Esophagus (tissue), 2 donors: Measurements from ENCODE around the gene SLC5A4. TPM values are rescaled to one million over a fixed set of nuclear protein-coding genes. Genes with fewer than 3 reads are reported as not detected.
"Not testable (repeated sequence)": the region's sequence is repeated elsewhere in the genome, so short reads cannot be mapped to it uniquely, and the experiment has no call there.

Experiments used
- H3K27ac ChIP-seq, 2 donors: one replicate each; pipeline ENCODE4 v1.5.1; 2013; ENCODE audit warnings: low read depth in 2 of 2, mild to moderate bottlenecking in 2 of 2, inconsistent platforms in 1 of 2, low read length in 1 of 2, moderate library complexity in 1 of 2
- H3K27me3 ChIP-seq, 2 donors: one replicate each; pipeline ENCODE4 v1.6.1; 2013; ENCODE audit warnings: low read length in 2 of 2, control low read depth in 1 of 2, mild to moderate bottlenecking in 1 of 2; ENCODE audit not compliant: insufficient read depth in 2 of 2, control insufficient read depth in 1 of 2
- H3K36me3 ChIP-seq, 2 donors: one replicate each; pipeline ENCODE4 v1.6.1; 2013; ENCODE audit warnings: low read length in 1 of 2; ENCODE audit not compliant: control insufficient read depth in 2 of 2, insufficient read depth in 2 of 2
- H3K4me1 ChIP-seq, 2 donors: one replicate each; pipeline ENCODE4 v1.6.1; 2013; ENCODE audit warnings: low read length in 1 of 2; ENCODE audit not compliant: control insufficient read depth in 2 of 2, insufficient read depth in 2 of 2
- H3K4me3 ChIP-seq, 2 donors: one replicate each; pipeline ENCODE4 v1.5.1; 2013; ENCODE audit warnings: low read length in 2 of 2, mild to moderate bottlenecking in 2 of 2, low read depth in 1 of 2, moderate library complexity in 1 of 2
- H3K9me3 ChIP-seq, 2 donors: one replicate each; pipeline ENCODE4 v1.6.1; 2013; ENCODE audit warnings: mild to moderate bottlenecking in 2 of 2, low read depth in 1 of 2, low read length in 1 of 2, moderate library complexity in 1 of 2; ENCODE audit not compliant: control insufficient read depth in 2 of 2, insufficient read depth in 1 of 2
- WGBS, 2 donors: extraction: QIAGEN DNeasy Blood & Tissue Kit; methylation state at CpG; one replicate each; pipeline ENCODE4 v1.1.7; 2013; 5-methylcytosine and 5-hydroxymethylcytosine counted together
- polyA plus RNA-seq, 2 donors: library from polyadenylated mRNA; stranded (reverse); fragments of 200-250 nt; gene quantifications; one replicate each; pipeline ENCODE4 v1.2.3, GENCODE V29; 2013
- donor health status: healthy with polysubstance abuse.
- donor health status: Bipolar disorder and iron deficiency.

SLC5A4 gene
- polyA plus RNA-seq, 2 donors: 0.08 to 0.12 TPM

DNA sequence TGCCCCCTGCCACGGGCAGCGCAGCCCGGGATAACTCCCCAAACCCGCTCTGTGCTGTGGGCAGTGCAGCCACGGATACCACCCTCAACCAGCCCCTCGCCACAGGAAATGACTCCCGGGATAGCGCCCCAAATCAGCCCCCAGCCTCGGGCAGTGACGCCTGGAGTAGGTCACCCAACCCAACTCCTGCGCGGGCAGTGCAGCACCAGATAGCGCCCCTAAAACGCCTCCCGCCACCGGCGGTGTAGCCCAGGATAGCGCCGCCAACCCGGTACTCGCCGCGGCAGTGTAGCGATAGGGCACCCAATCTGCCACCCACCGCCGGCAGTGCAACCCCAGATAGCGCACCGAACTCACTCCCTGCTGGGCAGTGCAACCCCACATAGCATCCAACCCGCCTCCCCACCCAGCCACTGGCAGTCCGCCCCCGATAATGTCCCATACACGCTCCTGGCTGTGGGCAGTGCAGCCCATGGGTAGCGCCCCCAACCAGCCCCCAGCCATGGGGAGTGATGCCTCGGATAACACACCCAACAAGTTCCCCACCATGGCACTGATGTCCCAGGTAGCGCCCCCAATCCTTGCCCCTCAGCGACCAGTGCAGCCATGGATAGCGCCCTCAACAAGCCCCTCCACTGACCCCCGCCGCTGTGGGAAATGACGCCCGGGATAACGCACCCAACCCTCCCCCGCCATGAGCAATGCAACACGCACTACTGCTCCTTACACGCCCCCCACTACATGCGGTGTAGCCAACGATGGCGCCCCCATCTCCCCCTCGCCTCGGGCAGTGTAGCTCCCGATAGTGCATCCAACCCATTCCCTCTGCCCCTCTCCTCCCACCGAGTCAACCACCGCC lies 51.7 kb downstream of the SLC5A4 start:
- Histone ChIP-seq H3K36me3 (no peaks in the 10 kb centered on the region), H3K9me3 (peaks cover 0 to 3% of the 10 kb centered on the region in 2 donors), H3K4me1 (peaks cover 0 to 1% of the 10 kb centered on the region in 2 donors), H3K27ac (no peak overlapping the region), H3K27me3 (peaks cover 4% of the 10 kb centered on the region in 2 donors), H3K4me3 (no peak overlapping the region)
- WGBS, 2 donors: 23 to 51% methylated on average over 53 of the region's 53 CpGs

DNA sequence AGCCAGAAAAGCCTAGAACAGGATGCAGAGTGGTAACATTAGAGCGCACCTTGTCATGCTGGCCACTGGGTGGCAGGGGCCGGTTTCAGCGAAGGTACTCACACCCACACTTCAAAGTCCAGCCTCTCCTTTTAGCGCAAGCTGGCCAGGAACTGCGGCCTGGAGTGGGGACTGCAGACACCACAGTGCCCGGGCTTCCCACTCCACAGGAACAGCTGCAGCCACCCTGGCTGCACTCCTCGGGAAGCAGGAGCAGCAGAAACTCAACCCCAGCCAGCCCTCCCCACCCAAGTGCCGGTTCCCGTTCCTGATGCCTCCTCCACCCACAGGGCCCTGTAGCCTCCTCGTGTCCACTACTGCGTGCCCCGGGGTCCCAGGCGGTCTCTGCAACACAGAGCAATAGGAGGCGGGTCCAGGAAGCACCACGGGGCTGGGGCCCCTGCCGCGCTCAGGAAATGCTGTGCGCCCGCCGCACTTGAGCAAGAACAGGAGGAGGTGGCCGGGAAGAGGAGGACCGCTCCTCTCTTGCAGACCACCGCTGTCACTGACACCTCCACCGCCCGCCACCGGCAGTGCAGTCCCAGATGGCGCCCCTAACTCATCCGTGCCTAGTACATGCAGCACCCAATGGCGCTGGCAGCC lies 52.5 kb downstream of the SLC5A4 start:
- Histone ChIP-seq H3K4me1 (peaks cover 0 to 1% of the 10 kb centered on the region in 2 donors), H3K9me3 (peaks cover 0 to 3% of the 10 kb centered on the region in 2 donors), H3K27ac (no peak overlapping the region), H3K27me3 (peaks cover 4% of the 10 kb centered on the region in 2 donors), H3K4me3 (no peak overlapping the region), H3K36me3 (no peaks in the 10 kb centered on the region)
- 4 to 21% methylated on average over 22 to 29 of the region's 29 CpGs for WGBS, 2 donors

DNA sequence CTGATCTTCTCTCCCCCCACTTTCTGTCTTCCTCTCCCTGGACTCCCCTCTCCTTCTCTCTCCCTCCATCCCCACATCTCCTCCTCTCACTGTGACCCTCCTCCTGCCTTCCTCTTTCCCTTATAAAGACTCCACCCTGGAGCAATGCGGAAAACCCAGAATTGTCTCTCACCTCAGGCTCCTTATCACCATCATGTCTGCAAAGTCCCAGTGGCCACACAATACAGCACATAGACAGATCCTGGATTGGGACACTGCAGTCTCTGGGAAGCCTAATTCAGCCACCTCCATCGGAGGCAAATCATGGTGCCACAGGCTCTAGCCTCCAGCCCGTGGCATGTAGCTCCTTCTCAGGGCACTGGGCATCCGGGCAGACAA lies 53.0 kb downstream of the SLC5A4 start:
- Histone ChIP-seq H3K4me3 (no peak overlapping the region), H3K27ac (no peak overlapping the region), H3K9me3 (peaks cover 0 to 3% of the 10 kb centered on the region in 2 donors), H3K36me3 (no peaks in the 10 kb centered on the region), H3K27me3 (peaks cover 4% of the 10 kb centered on the region in 2 donors), H3K4me1 (peaks cover 0 to 1% of the 10 kb centered on the region in 2 donors)
- WGBS, 2 donors: 24 to 35% methylated on average over 4 of the region's 4 CpGs

DNA sequence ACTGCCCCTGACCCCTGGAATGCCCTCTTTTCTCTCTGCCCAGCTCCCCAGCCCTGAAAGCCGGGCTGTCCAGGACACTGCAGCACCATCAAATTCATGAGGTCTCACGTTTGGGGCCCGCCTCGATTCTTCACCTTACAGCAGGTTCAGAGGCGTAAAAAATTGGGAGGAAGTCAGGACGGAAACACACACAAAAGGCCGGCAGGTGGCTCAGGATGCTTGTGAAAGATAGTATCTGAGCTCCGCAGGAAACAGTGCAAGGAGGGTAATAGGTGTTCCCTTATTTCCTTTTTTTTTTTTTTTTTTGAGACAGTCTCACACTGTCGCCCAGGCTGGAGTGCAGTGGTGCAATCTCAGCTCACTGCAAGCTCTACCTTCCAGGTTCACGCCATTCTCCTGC lies 54.4 kb downstream of the SLC5A4 start:
- Histone ChIP-seq H3K36me3 (no peaks in the 10 kb centered on the region), H3K27ac (no peak overlapping the region), H3K27me3 (peaks cover 4% of the 10 kb centered on the region in 2 donors), H3K4me3 (no peak overlapping the region), H3K9me3 (peaks cover 0 to 3% of the 10 kb centered on the region in 2 donors), H3K4me1 (peaks cover 0 to 1% of the 10 kb centered on the region in 2 donors)
- WGBS, 2 donors: 66 to 69% methylated on average over 10 of the region's 10 CpGs

DNA sequence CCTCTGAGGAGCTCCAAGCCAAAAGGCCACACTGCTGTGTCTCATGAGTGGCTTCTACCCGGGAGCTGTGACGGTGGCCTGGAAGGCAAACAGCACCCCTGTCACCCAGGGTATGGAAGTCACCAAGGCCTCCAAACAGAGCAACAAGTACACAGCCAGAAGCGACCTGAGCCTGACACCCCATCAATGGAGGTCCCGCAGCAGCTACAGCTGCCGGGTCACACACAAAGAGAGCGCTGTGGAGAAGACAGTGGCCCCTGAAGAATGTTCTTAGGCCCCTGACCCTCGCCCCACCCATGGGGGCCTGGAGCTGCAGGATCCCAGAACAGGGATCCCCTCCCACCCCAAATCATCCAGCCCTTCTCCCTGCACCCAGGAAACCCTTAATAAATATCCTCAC lies 55.2 kb downstream of the SLC5A4 start:
- no peak overlapping the region for H3K27ac ChIP-seq
- H3K9me3 ChIP-seq: peaks cover 0 to 3% of the 10 kb centered on the region in 2 donors
- no peaks in the 10 kb centered on the region for H3K36me3 ChIP-seq
- H3K4me3 ChIP-seq: no peak overlapping the region
- WGBS, 2 donors: 82 to 83% methylated on average over 7 of the region's 7 CpGs
- H3K4me1 ChIP-seq: peaks cover 0 to 1% of the 10 kb centered on the region in 2 donors
- peaks cover 4% of the 10 kb centered on the region in 2 donors for H3K27me3 ChIP-seq

DNA sequence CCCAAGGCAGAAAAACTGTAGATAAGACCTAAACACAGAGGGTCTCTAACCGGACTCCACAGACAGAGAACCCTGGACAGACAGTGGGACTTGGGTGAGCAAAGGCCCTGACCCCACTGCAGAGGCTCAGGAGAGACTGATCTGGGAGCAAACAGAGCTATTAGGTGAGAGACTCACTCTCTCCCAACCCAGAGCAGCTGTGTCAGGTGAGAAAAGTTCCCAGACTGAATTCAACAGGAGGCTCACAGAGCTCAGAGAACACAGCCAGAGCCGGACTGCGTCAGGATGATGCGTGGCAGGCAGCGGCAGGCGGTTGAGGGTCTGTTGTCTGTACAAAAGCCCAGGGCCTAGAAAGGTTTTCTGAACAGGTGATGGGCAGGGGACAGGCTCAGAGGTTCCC lies 55.8 kb downstream of the SLC5A4 start:
- Histone ChIP-seq H3K27me3 (peaks cover 4% of the 10 kb centered on the region in 2 donors), H3K36me3 (no peaks in the 10 kb centered on the region)
- WGBS, 2 donors: 91 to 92% methylated on average over 6 of the region's 6 CpGs

DNA sequence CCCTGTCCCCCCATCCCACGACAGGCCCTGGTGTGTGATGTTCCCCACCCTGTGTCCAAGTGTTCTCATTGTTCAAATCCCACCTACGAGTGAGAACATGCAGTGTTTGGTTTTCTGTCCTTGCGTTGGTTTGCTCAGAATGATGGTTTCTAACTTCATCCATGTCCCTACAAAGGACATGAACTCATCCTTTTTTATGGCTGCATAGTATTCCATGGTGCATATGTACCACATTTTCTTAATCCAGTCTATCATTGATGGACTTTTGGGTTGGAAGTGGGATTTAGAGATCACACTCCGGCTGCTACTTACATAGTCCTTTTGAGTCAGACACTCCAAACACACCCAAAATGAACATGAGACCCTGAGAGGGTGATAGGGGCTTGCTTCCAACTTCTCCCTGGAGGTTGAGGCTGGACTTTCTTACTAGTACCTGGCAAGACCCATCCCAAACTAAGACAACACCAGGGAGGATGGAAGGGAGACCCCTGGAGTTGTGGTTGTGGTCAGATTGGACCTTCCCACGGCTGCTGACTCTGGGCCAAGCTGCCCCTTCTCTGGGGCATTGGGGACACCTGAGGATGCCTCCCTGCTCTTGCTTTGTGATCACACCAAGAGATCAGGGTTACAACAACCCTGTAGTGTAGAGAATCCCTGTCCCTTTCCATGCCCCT lies 57.5 kb downstream of the SLC5A4 start:
- H3K27me3 ChIP-seq, H3K27ac ChIP-seq, H3K4me1 ChIP-seq, H3K4me3 ChIP-seq, H3K36me3 ChIP-seq, H3K9me3 ChIP-seq: not testable (repeated sequence)
- WGBS, 2 donors: 76 to 88% methylated on average over 5 of the region's 5 CpGs

More for the DNA sequence above, 55.8 kb downstream of the SLC5A4 start:
- no peak overlapping the region for H3K27ac ChIP-seq
- H3K4me1 ChIP-seq: no peaks in the 10 kb centered on the region
- no peak overlapping the region for H3K4me3 ChIP-seq
- peaks cover 0 to 3% of the 10 kb centered on the region in 2 donors for H3K9me3 ChIP-seq

DNA sequence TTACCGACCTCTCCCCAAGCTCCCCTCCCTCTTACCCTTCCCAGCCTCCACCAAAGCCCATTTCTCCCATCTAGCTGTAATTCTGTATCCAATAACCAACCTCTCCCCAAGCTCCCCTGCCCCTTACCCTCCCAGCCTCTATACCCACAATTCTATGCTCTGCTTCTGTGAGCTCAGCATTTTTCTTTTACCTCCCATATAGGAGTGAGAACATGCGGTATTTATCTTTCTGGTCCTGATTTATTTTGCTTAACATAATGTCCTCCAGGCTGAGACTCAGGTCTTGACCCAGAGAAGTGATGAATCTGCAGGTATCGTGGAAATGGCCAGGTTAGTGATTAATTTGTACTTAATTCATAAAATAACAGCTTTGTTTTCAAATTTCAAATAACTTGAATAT lies 59.2 kb downstream of the SLC5A4 start:
- not testable (repeated sequence) for H3K27ac ChIP-seq, H3K27me3 ChIP-seq, H3K9me3 ChIP-seq, H3K4me1 ChIP-seq, H3K36me3 ChIP-seq, H3K4me3 ChIP-seq
- 63% methylated on average over 3 of the region's 3 CpGs for WGBS, 2 donors

DNA sequence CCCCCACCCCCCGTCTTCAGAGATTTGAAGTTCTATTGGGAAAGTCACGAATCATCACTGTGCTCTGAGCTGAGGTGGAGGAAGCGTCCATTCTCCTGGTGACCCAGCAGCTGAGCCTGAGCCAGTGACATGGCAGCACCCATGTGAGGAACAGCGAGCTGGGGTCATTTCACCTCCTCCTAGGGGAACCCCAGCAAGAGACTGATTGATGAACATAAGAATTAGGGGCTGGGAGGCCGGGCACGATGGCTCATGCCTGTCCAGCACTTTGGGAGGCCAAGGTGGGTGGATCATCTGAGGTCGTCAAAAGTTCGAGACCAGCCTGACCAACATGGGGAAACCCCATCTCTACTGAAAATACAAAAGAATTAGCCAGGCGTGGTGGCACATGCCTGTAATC lies 61.8 kb downstream of the SLC5A4 start:
- H3K27me3 ChIP-seq, H3K27ac ChIP-seq, H3K36me3 ChIP-seq, H3K9me3 ChIP-seq, H3K4me1 ChIP-seq, H3K4me3 ChIP-seq: not testable (repeated sequence)
- WGBS, 2 donors: 76 to 81% methylated on average over 9 of the region's 9 CpGs
